ENCODE data around the gene REPS1. TPM values are rescaled to one million over a fixed set of nuclear protein-coding genes. Genes with fewer than 3 reads are reported as not detected.

Gene REPS1
- total RNA-seq, 1 donor from 2014 or later = 58.8 TPM

GRCh38 chr6:138864343-138864890, 123.6 kb downstream of the REPS1 start:
- no peak overlapping the region for H3K27ac Mint-ChIP-seq
- H3K4me1 Mint-ChIP-seq = peaks cover 4% of the 10 kb centered on the region
- peaks cover 5% of the 10 kb centered on the region for H3K27me3 Mint-ChIP-seq
- POLR2A ChIA-PET = interaction anchor here (0.6 kb wide), 1 partner anchor 12 kb away, joined by 4 read pairs; no protein-coding TSS in a partner anchor
- intact Hi-C loops (cut with micrococcal nuclease) = no loop called here
- no peak for TF ChIP-seq CTCF (IDR thresholded peaks at IDR 0.05)
- DNase-seq (no peak), ATAC-seq (ENCODE audit: low read depth) (no peak)
- CTCF ChIA-PET = no interaction called here
- H3K9me3 Mint-ChIP-seq = no peaks in the 10 kb centered on the region
- no peak overlapping the region for H3K4me3 Mint-ChIP-seq
- no peaks in the 10 kb centered on the region for H3K36me3 Mint-ChIP-seq (ENCODE audit: low read depth)

GRCh38 chr6:138863321-138863720, 124.7 kb downstream of the REPS1 start:
- intact Hi-C loops (cut with micrococcal nuclease) = no loop called here
- H3K4me1 Mint-ChIP-seq = peaks cover 4% of the 10 kb centered on the region
- ChIA-PET POLR2A (no interaction called here), CTCF (no interaction called here)
- DNase-seq = no peak
- no peak for TF ChIP-seq CTCF (IDR thresholded peaks at IDR 0.05)
- H3K9me3 Mint-ChIP-seq = no peaks in the 10 kb centered on the region
- no peaks in the 10 kb centered on the region for H3K36me3 Mint-ChIP-seq (ENCODE audit: low read depth)
- no peak for ATAC-seq (ENCODE audit: low read depth)
- peaks cover 5% of the 10 kb centered on the region for H3K27me3 Mint-ChIP-seq
- no peak overlapping the region for H3K27ac Mint-ChIP-seq
- no peak overlapping the region for H3K4me3 Mint-ChIP-seq

- ChIA-PET POLR2A (no interaction called here), CTCF (no interaction called here)
- no peaks in the 10 kb centered on the region for H3K36me3 Mint-ChIP-seq (ENCODE audit: low read depth)
- no peak overlapping the region for H3K4me3 Mint-ChIP-seq
- H3K27me3 Mint-ChIP-seq = peaks cover 5% of the 10 kb centered on the region
- intact Hi-C loops (cut with micrococcal nuclease) = no loop called here
- DNase-seq (no peak), ATAC-seq (ENCODE audit: low read depth) (no peak)
- H3K4me1 Mint-ChIP-seq = peaks cover 4% of the 10 kb centered on the region
- H3K27ac Mint-ChIP-seq = no peak overlapping the region
- no peaks in the 10 kb centered on the region for H3K9me3 Mint-ChIP-seq
- no peak for TF ChIP-seq CTCF (IDR thresholded peaks at IDR 0.05)
These were observed 125.6 kb downstream of the REPS1 start for GRCh38 chr6:138862456-138862855.

- H3K9me3 Mint-ChIP-seq = no peaks in the 10 kb centered on the region
- ChIA-PET POLR2A (no interaction called here), CTCF (no interaction called here)
- H3K27me3 Mint-ChIP-seq = peaks cover 5% of the 10 kb centered on the region
- no peak for DNase-seq
- H3K4me1 Mint-ChIP-seq = no peaks in the 10 kb centered on the region
- intact Hi-C loops (cut with micrococcal nuclease) = no loop called here
- ATAC-seq (ENCODE audit: low read depth) = no peak
- no peak overlapping the region for H3K27ac Mint-ChIP-seq
- H3K36me3 Mint-ChIP-seq (ENCODE audit: low read depth) = no peaks in the 10 kb centered on the region
- no peak overlapping the region for H3K4me3 Mint-ChIP-seq
- TF ChIP-seq CTCF (IDR thresholded peaks at IDR 0.05) = no peak
These were observed 130.3 kb downstream of the REPS1 start for GRCh38 chr6:138857775-138858174.

GRCh38 chr6:138856654-138857053, 131.4 kb downstream of the REPS1 start:
- no peak overlapping the region for H3K4me3 Mint-ChIP-seq
- ChIA-PET CTCF (no interaction called here), POLR2A (no interaction called here)
- H3K9me3 Mint-ChIP-seq = no peaks in the 10 kb centered on the region
- no peaks in the 10 kb centered on the region for H3K36me3 Mint-ChIP-seq (ENCODE audit: low read depth)
- H3K27ac Mint-ChIP-seq = no peak overlapping the region
- TF ChIP-seq CTCF (IDR thresholded peaks at IDR 0.05) = no peak
- DNase-seq (no peak), ATAC-seq (ENCODE audit: low read depth) (no peak)
- peaks cover 4% of the 10 kb centered on the region for H3K27me3 Mint-ChIP-seq
- no peaks in the 10 kb centered on the region for H3K4me1 Mint-ChIP-seq
- intact Hi-C loops (cut with micrococcal nuclease) = no loop called here

Other genes starting within 250 kb of the REPS1 start
- 14.0 and 14.6 TPM in 2 replicates for gene CCDC28A, start 214.5 kb downstream of the REPS1 start, total RNA-seq
- gene ECT2L, start 192.2 kb downstream of the REPS1 start, total RNA-seq = not detected in 2 replicates
- 63.5 and 63.8 TPM in 2 replicates for gene ABRACL, start 40.5 kb upstream of the REPS1 start, total RNA-seq
- 34.9 and 38.3 TPM in 2 replicates for gene HECA, start 146.8 kb upstream of the REPS1 start, total RNA-seq